GM12873 (cell line): ENCODE data around the gene SLC17A1.

ENCODE experiments used
- CTCF ChIP-seq: IDR thresholded peaks from 2 replicates; pipeline ENCODE4 v1.5.1; 2012; ENCODE audit warnings: low read depth, mild to moderate bottlenecking, moderate library complexity, low read length, control low read depth; ENCODE audit not compliant: insufficient read depth; ENCODE audit errors: missing control alignments

SLC17A1 gene

GRCh38 chr6:25756382-25757363 lies 75.2 kb downstream of the SLC17A1 start:
- TF ChIP-seq CTCF: no peak

GRCh38 chr6:25755483-25755882 lies 76.4 kb downstream of the SLC17A1 start:
- TF ChIP-seq CTCF: no peak

GRCh38 chr6:25754535-25754934 lies 77.3 kb downstream of the SLC17A1 start, which contains the start of gene SLC17A4:
TSS of gene SLC17A4 (plus strand) at chr6:25754742. CDS start at chr6:25761963, 7,221 bp downstream.
- TF ChIP-seq CTCF: no peak

GRCh38 chr6:25753079-25753478 lies 78.8 kb downstream of the SLC17A1 start:
- no peak for TF ChIP-seq CTCF

- no peak for TF ChIP-seq CTCF
Measured at GRCh38 chr6:25750906-25751305, 80.9 kb downstream of the SLC17A1 start.

- no peak for TF ChIP-seq CTCF
Measured at GRCh38 chr6:25749837-25750236, 82.0 kb downstream of the SLC17A1 start.

GRCh38 chr6:25748049-25748448 lies 83.8 kb downstream of the SLC17A1 start:
- TF ChIP-seq CTCF: no peak
